NCI-H187 treated with DMSO at 0.1 percent for 48 hours (cell line): ENCODE measurements around the gene CCDC12.

Experiments
- DNase-seq: peaks from one replicate; lab custom pipeline; 2025; lab: John Stamatoyannopoulos, UW

The CCDC12 gene

DNA sequence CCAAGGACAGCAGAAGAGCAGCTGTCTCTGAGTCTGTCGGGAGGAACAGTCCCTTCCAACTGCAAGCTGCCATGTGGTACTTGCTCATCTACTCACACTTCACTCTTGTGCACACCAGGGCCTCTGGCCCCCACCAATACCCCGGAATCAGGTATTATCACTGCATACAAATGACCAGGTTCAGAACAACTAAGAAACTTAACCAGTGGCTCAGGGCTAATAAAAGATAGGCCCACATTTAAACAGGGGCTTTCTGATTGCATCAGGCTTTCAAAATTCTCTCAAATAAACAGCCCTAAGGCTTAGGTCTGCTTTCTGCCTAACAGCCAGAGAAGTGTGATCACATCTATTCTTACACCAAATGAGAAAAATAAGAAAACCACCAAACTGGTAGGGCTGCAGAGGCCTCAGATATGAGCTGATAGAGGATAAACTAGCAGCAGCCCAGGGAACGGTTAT is 20.7 kb downstream of the CCDC12 start:
- DNase-seq, result no peak

GRCh38 chr3:46955157-46955556 is 21.4 kb downstream of the CCDC12 start:
- no peak for DNase-seq

DNA sequence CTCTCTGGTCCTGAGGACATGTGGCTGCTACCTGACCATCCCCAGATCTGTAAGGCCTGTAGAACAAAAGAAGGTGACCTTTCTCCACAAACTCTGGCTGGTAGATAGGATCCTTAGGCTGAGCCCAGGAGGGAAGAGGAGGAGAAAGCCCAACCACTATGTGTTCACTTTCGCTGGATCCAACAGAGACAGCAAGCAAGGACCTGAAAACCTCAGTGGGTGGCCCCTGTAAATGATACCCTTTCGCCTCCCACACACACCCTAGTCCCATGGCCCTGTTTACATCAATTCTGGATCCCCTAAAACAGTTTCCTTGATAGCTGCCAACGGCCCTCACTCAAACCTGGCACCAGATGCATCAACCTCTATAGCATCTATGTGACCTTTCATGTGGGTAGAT is 22.4 kb downstream of the CCDC12 start:
- no peak for DNase-seq

DNA sequence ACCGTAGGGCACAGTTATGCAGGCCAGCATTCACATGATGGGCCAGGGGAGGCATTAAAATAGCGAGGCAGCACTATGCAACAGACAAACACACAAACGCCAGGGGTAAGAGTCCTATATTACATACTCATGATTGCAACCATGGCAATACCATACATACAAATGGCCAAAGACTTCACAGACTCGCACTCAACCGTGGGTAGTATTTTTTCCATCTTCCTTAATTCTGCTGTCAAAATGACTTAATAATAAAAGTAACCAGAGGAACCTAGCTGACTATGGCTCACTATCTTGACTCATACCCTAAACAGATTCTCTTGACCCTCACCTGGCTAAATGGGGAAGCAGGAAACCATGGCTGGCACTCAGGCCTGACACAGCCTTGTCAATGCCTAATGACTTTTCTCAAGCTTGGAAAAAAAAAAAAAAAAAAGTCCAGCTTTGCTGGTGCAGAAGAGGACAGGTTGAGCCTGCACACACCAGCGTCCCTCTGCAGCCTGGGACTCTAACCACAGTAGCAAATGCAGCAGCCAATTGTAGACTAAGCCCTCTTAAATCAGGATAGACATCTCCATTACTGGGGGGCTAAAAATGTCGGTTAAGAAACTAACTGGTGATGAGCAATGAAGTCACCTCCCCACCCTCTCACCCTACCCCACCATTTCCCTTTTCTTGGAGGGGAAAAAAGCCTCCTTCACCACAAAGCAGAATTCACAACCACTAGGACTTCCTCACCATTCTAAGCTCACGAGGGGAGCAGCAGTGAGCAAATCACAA is 23.1 kb downstream of the CCDC12 start:
- DNase-seq, result no peak

GRCh38 chr3:46952813-46953212 is 23.7 kb downstream of the CCDC12 start:
- no peak for DNase-seq

DNA sequence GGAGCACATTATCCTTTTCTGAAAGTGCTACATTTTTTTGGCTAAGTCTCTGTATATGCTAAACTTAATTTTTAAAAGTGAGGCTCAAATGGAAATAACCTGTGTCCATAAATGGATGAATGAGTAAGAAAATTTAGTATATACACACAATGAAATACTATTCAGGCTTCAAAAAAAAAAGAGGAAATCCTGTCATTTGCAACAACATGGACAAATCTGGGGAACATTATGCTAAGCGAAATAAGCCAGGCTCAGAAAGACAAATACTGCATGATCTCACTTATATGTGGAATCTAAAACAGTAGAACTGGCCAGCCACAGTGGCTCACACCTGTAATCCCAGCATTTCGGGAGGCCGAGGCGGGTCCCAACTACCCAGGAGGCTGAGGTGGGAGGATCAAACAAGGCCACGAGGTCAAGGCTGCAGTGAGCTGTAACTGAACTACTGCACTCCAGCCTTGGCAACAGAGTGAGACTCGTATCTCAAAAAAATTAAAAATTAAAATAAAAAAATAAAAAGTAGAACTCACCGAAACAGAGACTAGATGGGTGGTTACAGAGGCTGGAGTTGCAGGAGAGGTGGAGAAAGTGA is 25.8 kb downstream of the CCDC12 start:
- DNase-seq, result no peak

GRCh38 chr3:46950177-46950576 is 26.4 kb downstream of the CCDC12 start:
- DNase-seq, result no peak

- DNase-seq, result no peak
Measured at GRCh38 chr3:46948830-46949671, 27.5 kb downstream of the CCDC12 start.

DNA sequence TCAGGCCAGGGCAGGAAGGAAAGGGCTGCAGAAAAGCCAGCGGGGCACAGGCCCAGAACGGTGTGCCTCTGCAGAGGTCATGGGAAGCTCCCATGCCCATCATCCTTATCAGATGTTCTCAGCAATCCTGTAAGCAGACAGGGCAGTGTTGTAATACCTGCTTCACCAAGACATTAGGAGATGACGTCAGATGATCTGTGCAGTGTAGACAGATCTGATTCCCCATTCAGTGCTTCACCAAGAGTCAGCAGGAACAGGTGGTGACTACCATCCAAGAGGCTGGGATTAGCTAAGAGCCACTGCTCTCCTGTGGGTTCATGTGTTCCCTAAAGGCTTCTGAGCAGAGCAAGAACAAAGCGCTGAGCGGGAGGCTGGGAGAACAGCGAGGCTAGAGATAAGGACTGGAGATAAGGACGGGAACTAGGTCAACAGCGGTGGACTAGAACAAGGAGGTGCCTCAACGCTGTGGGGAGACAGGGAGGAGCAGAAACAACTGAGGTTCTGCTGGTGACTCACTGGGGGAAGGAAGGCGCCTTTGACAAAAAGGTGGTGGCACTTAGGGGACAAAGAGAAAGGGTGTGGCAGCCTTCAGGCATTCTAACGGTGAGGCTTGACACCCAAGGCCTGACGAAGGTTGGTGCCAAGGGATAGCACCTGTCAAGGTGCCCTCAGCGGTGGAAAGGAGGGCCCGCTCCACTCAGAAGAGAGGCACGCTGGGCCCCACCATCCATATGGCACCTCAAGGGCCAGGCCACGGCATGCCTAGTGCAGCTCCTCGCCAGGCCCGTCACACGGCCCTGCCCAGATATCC is 28.4 kb downstream of the CCDC12 start:
- no peak for DNase-seq

DNA sequence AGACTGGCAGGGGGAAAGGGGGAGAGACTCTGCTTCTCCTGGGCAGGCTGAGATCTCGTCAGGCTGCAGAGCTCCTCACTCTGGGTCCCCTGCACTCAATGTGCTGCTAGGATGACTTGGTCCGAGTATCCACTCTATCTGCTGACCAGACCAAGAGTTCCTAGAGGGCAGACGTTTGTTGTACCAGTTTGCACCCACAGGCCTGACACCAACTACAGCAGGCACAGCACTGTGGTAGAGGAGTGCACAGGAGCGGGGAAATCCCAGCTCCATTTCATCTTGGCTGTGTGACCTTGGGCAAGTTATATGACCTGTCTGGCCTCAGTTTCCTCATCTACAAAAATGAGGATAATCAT is 29.0 kb downstream of the CCDC12 start:
- DNase-seq, result no peak

- DNase-seq, result no peak
Measured at GRCh38 chr3:46946856-46947545, 29.5 kb downstream of the CCDC12 start.

DNA sequence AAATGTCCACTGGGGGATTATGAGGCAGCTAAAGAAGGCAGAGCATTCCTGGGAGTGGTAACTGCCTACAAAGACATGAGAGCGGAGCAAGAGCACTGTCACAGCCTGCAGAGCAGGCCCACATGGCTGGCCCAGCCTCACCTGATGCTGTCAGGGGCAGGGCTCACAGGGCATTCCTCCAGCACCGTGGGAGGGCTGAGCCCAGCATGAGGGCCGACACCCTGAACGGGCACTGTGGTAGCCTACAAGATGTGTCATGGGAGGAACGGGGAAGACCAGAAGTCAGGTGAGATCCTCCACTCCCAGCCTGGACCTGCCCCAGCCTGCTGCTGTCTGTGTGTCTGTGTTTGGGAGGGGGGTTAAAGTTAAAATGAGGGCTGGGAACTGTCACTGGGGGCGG is 30.1 kb downstream of the CCDC12 start:
- DNase-seq, result no peak

GRCh38 chr3:46944191-46944590 is 32.4 kb downstream of the CCDC12 start:
- no peak for DNase-seq

- no peak for DNase-seq
Measured at GRCh38 chr3:46943237-46944187, 33.0 kb downstream of the CCDC12 start.

DNA sequence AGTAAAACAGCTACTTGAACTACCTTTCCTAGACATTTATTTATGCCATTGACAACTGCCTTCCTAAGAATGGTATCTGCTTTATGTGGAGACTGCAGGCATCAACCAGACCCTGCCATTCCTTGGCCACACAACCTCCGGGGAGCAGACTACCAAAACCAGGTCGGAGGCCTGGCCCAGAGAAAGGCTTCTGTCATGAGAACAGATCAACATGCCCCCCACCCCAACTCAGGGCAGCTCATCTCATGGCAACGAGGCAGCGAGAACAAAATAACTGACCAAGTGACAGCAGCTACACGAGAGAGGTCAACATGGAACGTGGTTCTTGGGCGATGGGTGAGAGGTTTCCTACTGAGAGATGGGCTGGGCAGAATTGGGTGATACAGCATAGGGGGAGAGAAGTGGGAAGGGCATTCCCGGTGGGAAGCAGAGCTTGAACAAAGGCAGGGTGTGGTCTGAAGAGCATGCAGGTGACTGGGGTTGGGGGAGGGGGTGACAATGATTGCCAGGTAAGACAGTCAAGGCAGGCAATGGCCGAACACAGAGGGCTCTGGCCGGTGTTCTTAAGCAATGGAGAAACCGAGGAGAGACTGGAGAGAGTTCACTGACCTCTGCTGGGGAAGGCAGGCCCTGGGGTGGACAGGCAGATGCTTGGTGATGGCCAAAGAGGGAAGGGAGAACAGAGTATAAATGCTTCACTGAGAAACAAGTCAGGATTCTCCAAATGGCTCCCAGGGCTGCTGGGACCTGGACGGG is 33.9 kb downstream of the CCDC12 start:
- no peak for DNase-seq

GRCh38 chr3:46942076-46942475 is 34.5 kb downstream of the CCDC12 start:
- no peak for DNase-seq

DNA sequence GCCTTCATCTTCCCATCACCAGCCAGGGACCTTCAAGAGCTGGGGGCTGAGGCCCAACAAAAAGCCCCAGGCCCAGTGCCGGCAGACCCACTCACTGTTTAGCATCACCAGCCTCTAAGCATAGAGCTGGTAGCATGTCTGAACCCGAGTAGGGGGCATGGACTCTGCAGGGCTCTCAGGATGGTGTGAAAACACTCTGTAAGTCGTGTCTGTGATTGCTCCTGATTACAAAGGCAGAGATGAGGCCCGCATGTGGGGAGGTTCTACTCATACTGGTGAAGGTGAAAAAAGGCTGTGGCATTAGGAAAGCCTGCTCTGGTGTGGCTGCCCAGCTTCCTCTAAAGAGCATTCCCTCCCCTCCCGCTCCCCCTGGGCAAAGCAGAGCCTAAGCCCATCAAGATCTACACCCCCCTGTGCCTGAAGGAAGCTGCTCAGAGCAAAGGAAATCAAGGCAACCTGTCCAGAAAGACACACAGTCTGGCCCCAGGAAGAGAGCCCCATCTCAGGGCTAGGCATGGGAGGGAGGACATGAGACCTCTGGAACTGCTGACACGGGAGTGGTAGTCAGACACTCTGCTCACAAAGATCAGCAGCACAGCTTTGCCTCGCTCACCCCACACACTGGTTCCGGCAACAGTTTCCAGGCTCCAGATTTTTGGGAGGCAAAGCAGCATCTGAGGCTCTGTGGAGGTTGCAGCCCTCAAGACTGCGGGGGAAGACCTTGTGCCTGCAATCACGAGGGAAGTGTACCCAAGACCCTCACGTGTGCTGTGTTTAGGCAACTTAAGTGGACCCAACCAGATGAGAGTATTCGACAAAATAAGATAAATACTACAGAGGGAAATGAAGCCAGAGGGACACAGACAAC is 36.7 kb downstream of the CCDC12 start:
- DNase-seq, result no peak

- DNase-seq, result no peak
Measured at GRCh38 chr3:46938118-46938517, 38.4 kb downstream of the CCDC12 start.
